HG03060 (cell line): ENCODE data around the gene TRMT1.

Experiments
- ATAC-seq: cut with Tn5 transposase; IDR thresholded peaks from one replicate; pipeline ENCODE4 v1.9.1; 2021; ENCODE audit warnings: low read depth, moderate number of reproducible peaks; ENCODE audit not compliant: unreplicated experiment

The TRMT1 gene

DNA sequence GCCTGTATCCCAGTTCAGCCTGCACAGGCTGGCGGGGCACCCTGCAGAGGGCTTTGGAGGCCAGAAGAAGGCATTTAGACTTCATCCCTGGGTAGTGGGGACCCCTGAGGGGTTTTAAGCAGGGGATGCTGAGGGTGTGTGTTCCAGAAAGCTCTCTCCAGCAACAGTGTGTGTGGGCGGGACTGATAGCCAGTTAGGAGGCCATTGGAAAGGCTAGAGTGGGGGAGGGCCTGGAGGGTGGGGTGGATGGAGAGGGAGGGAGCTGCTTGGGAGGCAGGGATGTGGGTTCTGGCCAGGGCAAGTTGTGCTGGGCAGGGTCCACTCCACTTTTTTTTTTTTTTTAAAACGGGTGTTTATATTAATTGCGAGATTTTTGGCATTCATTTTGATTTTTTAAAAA lies 42.2 kb downstream of the TRMT1 start:
- ATAC-seq = no peak

DNA sequence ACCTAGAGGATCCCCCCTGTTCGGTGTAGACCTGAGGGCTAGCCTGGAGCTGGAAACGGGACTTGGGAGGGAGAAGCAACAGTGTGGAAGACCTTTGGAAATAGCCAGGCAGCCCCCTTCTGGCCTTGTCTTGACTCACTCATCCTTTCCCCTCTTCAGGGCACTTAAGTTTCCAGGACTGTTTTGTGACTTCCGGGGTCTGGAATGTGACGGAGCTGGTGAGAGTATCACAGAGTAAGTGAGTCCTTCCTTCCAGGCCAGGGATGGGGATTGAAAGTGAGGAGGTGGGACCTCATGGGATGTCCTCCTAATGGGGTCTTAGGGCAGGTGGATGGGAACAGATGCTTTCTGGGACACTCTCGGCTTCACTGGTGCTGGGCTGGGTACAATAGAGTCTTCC lies 43.3 kb downstream of the TRMT1 start:
- ATAC-seq = no peak

DNA sequence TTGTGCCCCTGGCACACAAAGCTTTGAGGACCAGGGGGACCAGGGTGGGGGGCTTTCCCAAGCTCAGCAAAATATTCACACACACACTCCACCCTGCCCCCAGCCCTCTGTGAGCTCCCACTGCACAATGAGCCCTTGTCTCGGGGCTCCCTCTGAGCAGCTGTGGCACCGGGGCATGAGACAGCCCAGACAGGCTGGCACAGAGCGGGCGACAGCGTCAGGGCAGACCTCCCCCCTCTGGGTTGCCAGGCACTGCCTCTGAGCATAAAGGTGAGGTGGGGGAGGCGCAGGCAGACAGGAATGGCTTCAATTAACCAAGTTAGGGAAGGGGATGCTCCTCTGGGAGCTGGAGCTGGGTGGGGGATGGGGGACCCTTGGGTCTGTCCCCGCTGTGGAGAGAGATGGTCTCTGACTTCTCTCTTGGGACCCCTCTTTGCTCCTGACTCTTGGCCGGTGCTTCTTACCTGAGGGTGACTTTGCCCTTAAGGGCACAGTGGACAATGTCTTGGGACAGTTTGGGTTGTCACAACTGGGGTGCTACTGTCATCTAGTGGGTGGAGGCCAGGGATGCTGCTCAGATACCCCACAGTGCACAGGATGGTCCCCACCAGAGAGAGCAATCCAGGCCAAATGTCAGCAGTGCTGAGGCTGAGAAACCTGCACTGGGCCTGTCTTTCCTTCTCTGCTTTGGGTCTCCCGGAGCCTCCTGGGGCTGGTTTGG lies 44.2 kb downstream of the TRMT1 start:
- no peak for ATAC-seq

DNA sequence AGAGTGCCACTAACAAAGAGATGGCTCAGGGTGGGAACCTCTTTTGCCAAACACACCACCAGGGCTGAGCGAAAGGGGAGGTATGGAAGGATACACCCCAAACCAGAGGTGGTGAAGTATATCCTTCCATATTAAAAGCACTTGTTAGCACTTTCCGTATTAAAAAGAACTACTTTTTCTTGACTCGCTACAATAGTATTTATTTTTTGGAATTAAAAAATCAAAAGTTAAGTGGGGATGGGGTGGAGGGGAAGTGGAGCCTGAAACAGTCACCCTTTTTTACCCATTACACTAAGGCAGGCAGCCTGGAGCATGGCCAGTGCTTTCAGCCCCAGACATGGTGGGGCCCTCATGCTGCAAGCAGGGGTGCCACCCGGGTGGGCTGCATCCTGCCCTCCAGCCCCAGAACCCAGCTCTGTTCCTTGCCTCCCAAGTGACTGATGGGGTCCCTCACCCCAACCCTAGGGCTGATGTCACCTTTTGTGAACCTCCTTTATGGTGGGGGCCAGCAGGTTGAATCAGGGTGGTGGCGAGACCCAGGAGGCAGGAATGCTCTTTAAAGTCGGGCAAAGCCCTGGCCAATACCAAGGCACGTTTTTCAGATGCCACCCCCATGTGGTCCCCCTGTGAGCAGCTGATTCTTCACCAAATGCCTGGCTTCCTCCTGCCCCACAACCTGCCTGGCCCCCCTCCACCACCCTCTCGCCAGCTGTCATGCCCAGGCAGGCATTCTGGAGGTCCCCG lies 44.9 kb downstream of the TRMT1 start:
- ATAC-seq = no peak

DNA sequence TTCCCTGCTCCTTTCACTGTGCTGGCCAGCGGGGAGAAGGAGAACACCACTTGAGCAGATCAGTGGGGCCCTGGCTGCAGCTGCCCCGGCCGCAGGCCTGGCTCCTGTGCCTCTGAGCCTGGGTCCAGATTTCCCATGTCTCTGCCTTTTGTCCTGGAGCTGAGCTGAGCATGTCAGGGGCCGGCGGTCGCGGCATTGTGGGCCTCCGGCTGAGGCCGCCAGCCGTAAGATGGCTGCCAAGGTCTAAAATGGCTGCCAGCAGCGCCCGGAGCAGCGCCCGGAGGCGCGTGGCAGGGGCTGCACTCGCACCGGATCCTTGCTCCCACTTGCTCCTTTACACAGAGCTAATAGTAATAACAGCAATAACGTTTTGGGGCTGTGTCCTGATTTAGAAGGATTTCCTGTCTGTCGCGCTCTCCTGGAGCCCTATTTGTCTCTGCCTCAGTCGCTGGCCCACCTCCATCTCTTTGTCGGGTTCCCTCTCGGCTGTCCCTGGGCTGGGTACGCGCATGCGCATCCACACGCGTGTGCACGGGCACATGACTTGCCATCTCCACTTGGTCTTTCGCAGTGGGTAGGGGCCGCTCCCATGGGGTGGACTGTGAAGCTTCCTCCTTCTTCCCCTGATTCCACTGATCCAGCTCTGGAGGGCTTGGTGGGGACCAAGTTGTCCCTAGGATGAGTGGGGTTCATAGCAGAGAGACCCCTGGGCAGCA lies 46.0 kb downstream of the TRMT1 start:
- ATAC-seq = no peak

DNA sequence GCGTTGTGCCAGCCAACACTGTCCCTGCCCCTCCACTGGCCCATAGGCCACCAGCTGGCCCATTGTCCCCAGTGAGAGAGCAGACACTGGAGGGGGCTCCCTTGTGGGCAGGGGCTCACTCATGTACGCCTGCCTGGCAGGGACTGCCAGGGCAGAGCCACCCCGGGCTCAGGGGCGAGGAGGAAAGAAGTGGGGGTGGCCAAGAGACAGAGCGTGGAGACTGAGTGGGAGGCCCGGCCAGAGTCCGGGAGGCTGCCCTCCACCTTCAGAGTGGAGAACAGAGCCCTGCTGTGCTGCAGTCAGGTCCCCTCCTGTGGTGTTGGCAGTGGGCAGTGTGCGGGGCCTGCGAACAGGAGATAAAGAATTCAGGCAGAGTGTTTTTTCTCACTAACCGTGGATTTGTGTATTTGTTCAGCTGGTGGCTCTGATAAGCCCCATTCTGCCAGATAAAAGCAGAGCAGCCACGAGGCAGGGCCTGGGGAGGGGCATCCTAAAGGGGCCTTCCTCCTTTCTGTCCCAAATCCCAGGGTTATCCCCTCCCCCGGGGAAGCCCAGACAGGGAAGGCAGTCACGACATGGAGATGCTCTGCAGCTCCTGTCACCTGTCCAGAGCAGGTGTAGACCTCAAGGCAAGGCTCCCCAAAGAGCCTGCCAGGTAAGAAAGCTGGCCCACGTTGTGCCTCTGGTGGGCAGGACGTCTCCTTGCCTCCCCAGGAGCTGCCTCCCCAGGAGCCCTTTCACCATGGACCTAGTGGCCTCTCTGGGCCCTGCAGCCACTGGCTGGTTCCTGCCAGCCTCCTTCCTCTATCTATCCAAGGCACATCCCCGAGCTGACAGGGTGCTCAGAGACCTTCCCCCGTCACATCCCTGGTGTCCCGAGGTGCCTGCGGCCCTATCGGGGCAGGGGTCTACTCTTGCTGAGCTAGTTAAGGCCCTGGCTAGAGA lies 46.9 kb downstream of the TRMT1 start:
- ATAC-seq = no peak

DNA sequence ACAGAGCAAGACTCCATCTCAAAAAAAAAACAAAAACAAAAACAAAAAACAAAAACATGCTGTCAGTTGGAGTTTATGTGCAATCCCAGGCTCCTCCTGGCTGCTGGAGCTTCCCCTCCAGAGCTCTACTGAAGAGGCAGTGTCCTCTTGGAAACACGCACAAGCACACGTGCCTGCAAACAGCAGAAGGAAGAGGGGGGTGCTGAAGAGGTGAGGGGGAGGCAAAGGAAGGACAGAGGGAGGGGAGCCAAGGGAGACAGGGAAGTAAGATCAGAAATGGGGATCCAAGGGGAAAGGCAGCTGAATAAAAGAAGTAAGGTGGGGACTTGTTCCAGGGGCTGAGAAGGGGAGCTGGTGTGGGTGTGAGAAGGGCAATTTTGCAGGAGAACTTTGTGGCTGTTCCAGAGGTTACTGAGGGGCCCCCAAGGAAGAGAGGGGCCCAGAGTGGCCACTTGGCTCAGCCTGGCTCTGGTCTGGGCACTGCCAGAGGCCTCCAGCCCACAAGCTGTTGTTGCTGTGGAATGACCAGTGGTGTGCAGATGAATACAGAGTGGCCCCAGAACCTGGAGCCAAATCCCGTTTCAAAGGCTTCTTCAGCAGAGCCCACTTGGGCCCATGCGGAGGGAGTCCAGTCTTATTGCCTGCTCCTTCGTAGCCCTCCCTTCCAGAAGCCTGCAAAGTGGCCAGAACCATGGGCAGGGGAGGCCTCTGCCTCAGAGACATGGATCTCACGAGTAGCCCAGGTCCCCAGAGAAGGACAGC lies 48.3 kb downstream of the TRMT1 start:
- no peak for ATAC-seq

DNA sequence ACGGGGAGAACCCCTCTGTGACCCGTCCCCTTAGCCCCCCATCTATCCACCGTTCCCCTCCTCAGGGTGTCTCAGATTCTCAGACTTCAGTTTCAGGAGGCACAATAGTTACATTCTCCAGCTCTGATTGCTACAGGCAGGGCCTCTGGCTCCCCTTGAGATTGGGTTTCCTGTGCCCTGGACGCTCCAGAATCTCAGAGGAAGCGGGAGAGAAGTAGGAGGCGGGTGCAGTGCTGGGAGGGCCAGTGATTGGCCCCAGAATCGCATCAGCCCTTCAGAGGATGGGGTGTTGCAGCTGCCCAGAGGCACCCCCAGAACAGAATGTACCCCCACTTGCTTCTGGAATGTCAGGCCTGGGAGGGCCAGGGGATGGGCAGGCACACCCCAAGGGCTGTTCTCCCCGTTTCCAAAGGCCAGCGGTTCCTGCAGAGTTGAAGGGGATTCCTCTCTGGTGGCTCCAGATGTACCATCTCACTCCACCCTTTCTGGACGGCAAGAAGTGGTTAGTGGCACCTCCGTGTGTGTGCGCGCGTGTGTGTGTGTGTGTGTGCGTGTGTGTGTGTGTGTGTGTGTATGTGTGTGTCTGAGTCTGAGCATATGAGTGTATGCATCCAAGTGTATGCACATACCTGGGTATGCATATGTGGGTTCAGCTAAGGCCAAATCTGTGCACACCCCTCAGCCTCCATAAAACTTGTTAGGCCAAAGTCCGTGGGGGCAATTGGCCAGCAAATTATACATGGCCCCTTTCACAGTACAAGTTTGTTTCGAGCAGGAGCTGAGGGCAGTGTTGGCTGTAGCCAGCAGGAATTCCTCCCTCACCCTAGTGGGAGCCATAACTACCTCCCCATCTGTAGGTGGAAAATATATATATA lies 49.4 kb downstream of the TRMT1 start:
- ATAC-seq = no peak

DNA sequence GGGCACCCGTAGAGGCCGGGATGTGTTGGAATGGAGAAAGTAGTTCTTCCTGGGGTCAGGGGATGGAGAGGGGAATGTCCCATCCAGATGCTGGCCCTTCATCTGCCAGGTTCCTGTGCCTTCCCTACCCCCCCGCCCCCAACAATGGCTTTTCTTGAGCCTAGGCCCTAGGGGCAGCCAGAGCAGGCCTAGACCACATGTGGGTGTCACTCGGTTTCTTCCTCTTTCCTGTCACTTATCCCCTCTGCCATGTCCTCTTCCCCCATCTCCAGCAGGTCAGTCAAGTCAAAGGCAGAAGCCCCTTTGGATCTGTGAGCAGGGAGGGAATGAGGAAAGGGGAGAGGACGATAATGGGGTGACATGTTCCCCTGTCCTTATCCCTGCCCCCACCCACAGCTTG lies 50.3 kb downstream of the TRMT1 start:
- no peak for ATAC-seq

DNA sequence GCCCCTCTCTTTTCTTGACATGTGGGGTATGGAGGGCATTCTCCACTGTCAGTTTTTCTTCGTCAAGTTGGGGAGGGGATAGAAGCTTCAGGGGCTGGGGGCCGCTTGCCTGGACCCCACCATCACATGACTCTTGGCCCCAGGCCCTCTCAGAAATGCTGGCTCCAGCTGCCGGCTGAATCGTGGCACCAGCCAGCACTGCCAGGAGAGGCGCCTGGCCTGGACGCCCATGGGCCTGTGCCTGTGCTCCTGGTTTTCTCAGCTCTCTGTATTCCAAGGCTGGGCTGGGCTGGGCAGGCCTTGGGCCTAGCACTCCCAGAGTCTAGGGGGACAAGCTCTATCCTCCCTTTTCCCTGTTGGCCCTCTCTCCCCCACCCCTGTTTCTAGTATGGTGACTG lies 52.4 kb downstream of the TRMT1 start:
- no peak for ATAC-seq

DNA sequence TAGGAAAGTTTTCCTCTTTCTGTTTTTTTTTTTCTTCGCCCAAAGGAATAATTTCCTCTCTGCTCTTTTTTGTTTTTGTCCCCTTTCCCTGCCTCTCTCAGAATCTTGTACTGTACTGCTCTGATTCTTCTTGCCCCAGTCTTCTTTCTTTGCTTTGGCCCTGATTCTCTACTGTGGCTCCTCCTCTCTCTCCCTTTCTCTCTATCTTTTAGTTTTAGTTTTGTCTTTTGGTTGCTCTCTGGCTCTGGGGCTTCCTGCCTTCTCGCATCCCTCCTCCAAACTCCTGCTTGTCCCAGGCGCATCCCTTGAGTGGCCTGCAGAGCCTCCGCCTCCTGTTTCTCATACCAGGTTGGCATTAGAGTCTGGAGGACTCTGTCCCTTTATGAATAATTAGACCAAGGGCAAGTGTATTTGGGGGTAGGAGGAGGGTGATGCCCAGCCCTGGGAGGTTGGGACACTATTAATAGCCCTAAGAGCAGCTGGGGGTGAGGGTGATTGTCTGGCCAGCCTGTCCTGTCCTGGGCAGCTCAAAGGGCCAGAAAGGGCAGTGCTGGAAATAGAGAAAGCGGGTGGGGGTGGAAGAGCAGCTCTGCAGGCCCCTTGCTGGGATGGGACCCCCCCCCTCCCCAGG lies 53.0 kb downstream of the TRMT1 start:
- no peak for ATAC-seq

DNA sequence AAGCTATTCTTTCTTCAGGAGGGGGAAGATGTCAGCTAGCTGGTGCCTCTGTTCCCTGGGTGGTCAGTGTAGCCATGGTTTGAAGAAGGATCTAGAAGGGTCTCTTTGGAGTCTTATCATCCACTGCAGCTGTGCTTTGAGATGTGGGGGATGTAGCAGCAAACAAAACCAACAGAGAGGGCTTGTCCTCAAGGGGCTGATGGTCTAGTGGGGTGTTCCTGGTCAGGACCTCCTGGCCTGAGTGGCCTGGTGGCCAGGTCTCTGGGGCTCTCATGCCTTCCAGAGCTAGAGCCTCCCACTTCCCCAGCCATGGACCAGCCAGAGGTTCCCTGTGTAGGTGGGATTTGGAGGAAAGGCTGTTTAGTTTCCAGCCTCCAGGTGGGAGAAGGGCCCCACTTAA lies 54.2 kb downstream of the TRMT1 start:
- no peak for ATAC-seq

DNA sequence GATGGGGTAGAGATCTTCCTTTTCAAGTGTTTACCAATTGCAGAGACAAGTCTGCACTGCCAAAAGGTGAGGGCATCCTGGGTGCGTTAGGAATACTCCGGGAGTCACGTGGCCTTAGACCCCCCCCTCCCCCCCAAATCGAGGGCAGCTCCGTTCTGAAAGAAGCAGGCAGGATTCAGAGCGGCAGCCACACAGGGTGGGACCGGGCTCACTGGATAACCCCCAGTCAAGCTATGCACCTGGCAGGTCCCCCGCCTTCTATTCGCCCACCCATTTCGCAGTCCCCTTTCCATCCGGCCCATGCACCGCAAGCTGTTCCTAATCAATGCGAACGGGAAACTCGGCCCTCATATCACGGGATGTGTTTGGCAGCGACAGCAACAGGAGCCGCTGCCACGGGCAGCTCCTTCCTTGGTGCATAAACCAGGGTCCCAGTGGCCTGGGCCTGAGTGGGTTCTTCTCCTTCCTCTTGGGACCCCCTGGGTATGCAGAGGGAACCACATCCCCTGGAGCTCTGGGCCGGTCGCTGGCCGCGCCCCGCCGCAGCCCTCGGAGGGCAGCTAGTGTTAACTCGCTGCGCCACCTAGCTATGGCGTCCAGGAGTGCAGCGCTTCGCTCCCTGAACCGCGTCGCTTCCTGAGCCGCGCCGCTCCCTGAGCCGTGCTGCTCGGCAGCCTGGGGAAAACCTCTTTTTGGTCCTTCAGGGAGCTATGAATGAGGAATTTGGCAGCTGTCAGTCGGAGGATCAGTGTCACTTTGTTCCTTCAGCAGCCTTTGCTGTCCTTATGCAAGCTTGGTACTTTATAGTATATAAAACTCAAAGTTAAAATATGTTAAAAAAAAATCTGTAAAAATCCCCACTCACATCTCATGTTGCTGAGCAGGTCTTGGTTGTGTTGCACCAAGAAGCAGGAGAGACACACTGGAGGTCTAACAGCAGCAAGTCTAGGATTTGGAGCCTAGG lies 55.3 kb downstream of the TRMT1 start:
- ATAC-seq = no peak

DNA sequence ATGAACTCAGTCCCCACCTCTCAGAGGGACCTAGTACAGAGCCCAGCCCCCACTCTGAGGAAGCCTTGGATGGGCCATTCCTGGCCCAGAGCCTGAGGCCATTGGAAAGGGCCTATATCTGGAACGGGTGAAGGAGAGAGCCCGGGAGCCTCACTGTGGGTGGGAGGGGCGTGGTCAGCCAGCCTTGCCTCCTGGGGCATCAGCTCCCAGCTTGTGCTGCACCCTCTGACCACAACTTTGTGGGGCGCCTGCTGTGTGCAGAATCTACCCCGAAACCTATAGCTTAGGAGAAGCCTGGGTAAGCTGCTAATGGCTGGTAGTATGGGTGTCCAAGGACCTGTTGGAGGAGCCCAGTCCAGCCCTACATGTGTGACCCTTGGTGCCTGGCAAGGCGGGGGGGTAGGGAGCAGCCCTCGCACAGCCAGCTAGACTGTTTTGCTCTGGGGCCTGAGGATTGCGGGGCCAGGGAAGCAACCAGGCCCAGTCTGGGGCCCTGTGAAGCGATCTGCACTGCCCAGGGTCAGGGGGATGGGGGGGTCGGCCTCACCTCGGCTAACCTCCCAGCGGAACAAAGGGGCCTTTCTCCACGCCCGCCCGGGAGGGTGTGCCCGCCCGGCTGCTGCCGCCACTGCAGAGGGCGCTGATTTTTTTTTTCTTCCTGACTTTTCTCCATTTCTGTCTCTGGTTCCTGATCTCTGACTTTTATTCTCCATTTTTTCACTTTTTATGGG lies 56.1 kb downstream of the TRMT1 start:
- ATAC-seq = no peak

DNA sequence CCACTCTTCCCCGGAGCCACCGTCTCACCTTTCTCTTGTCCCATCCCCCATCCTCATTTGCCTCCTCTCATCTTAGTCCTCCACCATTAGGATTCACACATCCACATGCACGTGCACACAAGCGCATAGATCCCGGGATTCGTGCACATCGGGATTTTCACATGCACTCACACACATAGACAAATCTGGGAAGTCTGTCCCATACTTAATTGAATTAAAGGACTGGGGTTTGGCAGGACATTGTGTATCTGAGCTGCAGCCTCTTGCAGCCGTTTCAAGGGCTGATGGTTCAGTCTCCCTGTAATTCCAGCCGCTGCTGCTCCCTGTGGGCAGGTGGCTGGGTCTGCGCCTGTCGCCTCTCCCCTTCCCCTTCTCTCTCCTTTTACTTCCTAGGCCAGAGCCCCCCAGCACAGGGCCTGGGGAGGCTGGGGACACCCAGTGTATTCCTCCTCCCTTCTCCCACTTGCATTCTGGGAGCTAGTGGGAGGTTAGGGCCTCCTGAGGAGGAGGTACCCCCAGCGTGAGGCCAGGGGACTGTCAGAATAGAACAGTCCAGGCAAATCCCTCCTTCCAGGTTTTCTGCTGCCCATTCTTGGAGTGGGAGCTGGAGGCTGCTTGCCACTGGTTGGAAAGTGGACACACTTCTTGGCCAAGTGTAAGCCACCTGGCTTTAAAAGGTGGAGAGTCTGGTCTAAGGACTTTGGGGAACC lies 57.4 kb downstream of the TRMT1 start:
- no peak for ATAC-seq

DNA sequence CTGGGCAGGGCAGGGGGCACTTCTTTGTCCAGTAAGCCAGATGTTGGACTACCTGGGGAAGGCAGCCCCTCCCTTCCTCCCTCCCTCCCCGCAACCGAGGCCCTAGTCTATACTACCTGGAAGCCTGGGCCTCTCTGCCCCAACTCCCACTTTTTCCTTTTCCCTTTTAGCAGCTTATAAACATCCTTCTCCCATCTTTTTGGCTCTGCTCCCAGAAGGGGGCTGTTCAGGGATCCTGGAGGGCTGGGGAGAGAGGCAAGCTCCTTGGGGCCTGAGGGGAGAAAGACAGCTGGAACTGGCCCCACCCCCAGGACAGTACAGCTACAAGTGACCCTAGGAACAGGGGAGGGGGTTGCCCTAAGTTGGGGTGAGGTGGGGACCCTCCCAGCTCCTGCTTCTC lies 58.8 kb downstream of the TRMT1 start:
- ATAC-seq = no peak
